ENCODE results near the gene NUP188. TPM values are rescaled to one million over a fixed set of nuclear protein-coding genes. Genes with fewer than 3 reads are reported as not detected.

Gene NUP188
- polyA plus RNA-seq (2013, experiment 1 of 2) = 59.2 TPM
- 52.2 TPM for polyA plus RNA-seq (2013, experiment 2 of 2)

GRCh38 chr9:128947527-128948301 is at the start of gene NUP188, which contains the start of gene DOLK:
TSS of gene NUP188 (plus strand) at chr9:128947699. CDS start at chr9:128947720, 21 bp downstream.
TSS of gene DOLK (minus strand) at chr9:128947603. CDS start at chr9:128947303, 300 bp downstream.
- no peaks in the 10 kb centered on the region for H3K9me3 ChIP-seq (ENCODE audit: insufficient read depth, low read depth, low read length)
- H3K4me3 ChIP-seq (ENCODE audit: low read length) = peak within 1 kb of the TSS; percentile 79
- WGBS = under 1% methylated on average over 86 of the region's 86 CpGs
- no peaks in the 10 kb centered on the region for H3K27me3 ChIP-seq (ENCODE audit: insufficient read depth, low read length)
- H3K36me3 ChIP-seq (ENCODE audit: insufficient read depth, low read length) = peaks cover 43% of the 10 kb centered on the region
- H3K27ac ChIP-seq (ENCODE audit: low read depth, low read length) = peak within 1 kb of the TSS; percentile 83
- H3K4me1 ChIP-seq (ENCODE audit: insufficient read depth, low read length) = no peaks in the 10 kb centered on the region
- peak within 1 kb of the TSS; percentile 95 for H3K9ac ChIP-seq (ENCODE audit: low read depth, low read length)

GRCh38 chr9:128898382-128898781 is 49.1 kb upstream of the NUP188 start:
- Histone ChIP-seq H3K27me3 (ENCODE audit: insufficient read depth, low read length) (no peaks in the 10 kb centered on the region), H3K36me3 (ENCODE audit: insufficient read depth, low read length) (peaks cover 57% of the 10 kb centered on the region), H3K9me3 (ENCODE audit: insufficient read depth, low read depth, low read length) (no peaks in the 10 kb centered on the region), H3K27ac (ENCODE audit: low read depth, low read length) (no peak overlapping the region), H3K9ac (ENCODE audit: low read depth, low read length) (peak overlapping the region; percentile 16; the same call in 1 of the 2 replicates), H3K4me3 (ENCODE audit: low read length) (no peak overlapping the region), H3K4me1 (ENCODE audit: insufficient read depth, low read length) (peaks cover 14% of the 10 kb centered on the region)
- 95% methylated on average over 5 of the region's 5 CpGs for WGBS

DNA sequence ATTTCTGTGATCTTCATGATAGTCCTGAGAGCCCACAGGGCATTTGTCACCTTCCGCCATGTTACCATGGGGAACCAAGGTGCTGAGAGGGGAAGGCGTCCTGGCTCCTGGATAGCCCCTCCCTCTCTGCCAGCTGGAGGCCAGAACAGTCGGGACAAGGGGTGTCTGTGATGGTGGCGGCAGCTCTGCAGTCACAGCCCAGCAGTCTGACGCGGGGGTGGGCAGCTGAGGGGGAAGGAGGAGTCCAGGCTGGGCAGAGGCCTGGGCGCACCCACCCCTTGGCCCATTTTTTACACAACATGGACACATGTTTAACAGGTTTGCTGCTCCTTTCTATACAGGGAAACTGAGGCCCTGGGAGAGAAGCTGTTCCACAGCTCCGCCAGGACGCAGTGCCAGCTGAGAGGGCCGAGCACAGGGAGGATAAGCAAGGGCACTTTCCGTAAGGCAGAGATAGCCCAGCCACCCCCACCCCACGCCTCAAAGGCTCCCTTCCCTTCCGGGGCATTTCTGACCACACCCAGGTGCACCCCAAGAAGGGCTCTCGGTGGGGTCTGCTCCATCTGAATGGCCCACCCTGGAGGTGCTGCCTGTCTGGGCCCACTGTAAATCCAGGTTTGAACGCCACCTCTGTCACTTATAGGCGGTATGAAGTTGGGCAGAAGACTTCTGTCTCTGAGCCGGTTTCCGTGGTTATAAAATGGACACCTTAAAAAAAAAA is 48.5 kb upstream of the NUP188 start:
- Histone ChIP-seq H3K27ac (ENCODE audit: low read depth, low read length) (no peak overlapping the region), H3K9ac (ENCODE audit: low read depth, low read length) (no peak overlapping the region), H3K36me3 (ENCODE audit: insufficient read depth, low read length) (peaks cover 52% of the 10 kb centered on the region), H3K4me1 (ENCODE audit: insufficient read depth, low read length) (peaks cover 14% of the 10 kb centered on the region), H3K27me3 (ENCODE audit: insufficient read depth, low read length) (no peaks in the 10 kb centered on the region), H3K9me3 (ENCODE audit: insufficient read depth, low read depth, low read length) (no peaks in the 10 kb centered on the region), H3K4me3 (ENCODE audit: low read length) (no peak overlapping the region)
- WGBS = 96% methylated on average over 18 of the region's 18 CpGs

DNA sequence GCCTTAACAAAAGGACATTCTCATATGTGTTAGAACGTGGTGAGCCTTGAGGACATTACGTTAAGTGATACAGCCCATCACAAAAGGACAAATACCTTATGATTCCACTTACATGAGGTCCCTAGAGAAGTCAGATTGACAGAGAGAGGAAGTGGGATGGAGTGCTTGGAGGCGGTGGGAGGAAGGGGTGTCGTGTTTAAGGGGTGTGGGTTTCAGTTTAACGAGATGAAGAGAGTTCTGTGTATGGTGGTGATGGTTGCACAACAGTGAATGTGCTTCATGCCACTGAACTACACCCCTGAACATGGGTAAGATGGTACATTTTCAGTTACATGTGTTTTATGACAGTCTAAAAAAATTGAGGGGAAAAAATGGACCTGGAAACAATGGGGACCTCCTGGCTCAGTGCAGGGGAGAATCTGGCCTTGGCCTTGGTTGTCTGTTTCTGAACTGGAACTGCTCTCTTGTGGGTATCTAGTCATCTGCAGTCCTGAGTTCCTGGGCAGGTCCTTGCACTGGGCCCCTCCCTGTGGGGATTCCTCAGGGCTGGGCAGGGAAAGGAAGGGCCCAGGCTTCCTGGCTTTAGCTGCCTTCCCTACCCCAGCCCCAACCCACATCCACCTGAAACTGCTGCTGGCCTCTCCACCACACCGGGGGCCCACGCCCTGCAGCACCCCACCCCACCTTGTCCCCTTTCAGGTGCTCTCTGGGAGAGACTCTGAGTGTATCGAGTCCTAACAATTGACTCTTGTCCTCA is 47.8 kb upstream of the NUP188 start:
- peaks cover 50% of the 10 kb centered on the region for H3K36me3 ChIP-seq (ENCODE audit: insufficient read depth, low read length)
- 95% methylated on average over 8 of the region's 8 CpGs for WGBS
- H3K4me3 ChIP-seq (ENCODE audit: low read length) = no peak overlapping the region
- H3K9me3 ChIP-seq (ENCODE audit: insufficient read depth, low read depth, low read length) = no peaks in the 10 kb centered on the region
- H3K27ac ChIP-seq (ENCODE audit: low read depth, low read length) = no peak overlapping the region
- no peaks in the 10 kb centered on the region for H3K27me3 ChIP-seq (ENCODE audit: insufficient read depth, low read length)
- H3K4me1 ChIP-seq (ENCODE audit: insufficient read depth, low read length) = peaks cover 13% of the 10 kb centered on the region
- H3K9ac ChIP-seq (ENCODE audit: low read depth, low read length) = no peak overlapping the region

- Histone ChIP-seq H3K9ac (ENCODE audit: low read depth, low read length) (no peak overlapping the region), H3K36me3 (ENCODE audit: insufficient read depth, low read length) (peaks cover 34% of the 10 kb centered on the region), H3K4me1 (ENCODE audit: insufficient read depth, low read length) (no peaks in the 10 kb centered on the region), H3K4me3 (ENCODE audit: low read length) (no peak overlapping the region), H3K9me3 (ENCODE audit: insufficient read depth, low read depth, low read length) (no peaks in the 10 kb centered on the region), H3K27ac (ENCODE audit: low read depth, low read length) (no peak overlapping the region), H3K27me3 (ENCODE audit: insufficient read depth, low read length) (no peaks in the 10 kb centered on the region)
- 96% methylated on average over 7 of the region's 7 CpGs for WGBS
These were observed 46.1 kb upstream of the NUP188 start for GRCh38 chr9:128901379-128901778.

GRCh38 chr9:128901822-128902221 is 45.7 kb upstream of the NUP188 start:
- no peak overlapping the region for H3K27ac ChIP-seq (ENCODE audit: low read depth, low read length)
- no peaks in the 10 kb centered on the region for H3K9me3 ChIP-seq (ENCODE audit: insufficient read depth, low read depth, low read length)
- peaks cover 34% of the 10 kb centered on the region for H3K36me3 ChIP-seq (ENCODE audit: insufficient read depth, low read length)
- no peaks in the 10 kb centered on the region for H3K27me3 ChIP-seq (ENCODE audit: insufficient read depth, low read length)
- no peak overlapping the region for H3K9ac ChIP-seq (ENCODE audit: low read depth, low read length)
- no peaks in the 10 kb centered on the region for H3K4me1 ChIP-seq (ENCODE audit: insufficient read depth, low read length)
- H3K4me3 ChIP-seq (ENCODE audit: low read length) = no peak overlapping the region
- WGBS = 90% methylated on average over 5 of the region's 5 CpGs

- 96% methylated on average over 23 of the region's 23 CpGs for WGBS
- Histone ChIP-seq H3K4me1 (ENCODE audit: insufficient read depth, low read length) (no peaks in the 10 kb centered on the region), H3K27ac (ENCODE audit: low read depth, low read length) (no peak overlapping the region), H3K9ac (ENCODE audit: low read depth, low read length) (no peak overlapping the region), H3K9me3 (ENCODE audit: insufficient read depth, low read depth, low read length) (no peaks in the 10 kb centered on the region), H3K36me3 (ENCODE audit: insufficient read depth, low read length) (peaks cover 35% of the 10 kb centered on the region), H3K27me3 (ENCODE audit: insufficient read depth, low read length) (no peaks in the 10 kb centered on the region), H3K4me3 (ENCODE audit: low read length) (no peak overlapping the region)
These were observed 45.0 kb upstream of the NUP188 start for GRCh38 chr9:128902351-128903078.

DNA sequence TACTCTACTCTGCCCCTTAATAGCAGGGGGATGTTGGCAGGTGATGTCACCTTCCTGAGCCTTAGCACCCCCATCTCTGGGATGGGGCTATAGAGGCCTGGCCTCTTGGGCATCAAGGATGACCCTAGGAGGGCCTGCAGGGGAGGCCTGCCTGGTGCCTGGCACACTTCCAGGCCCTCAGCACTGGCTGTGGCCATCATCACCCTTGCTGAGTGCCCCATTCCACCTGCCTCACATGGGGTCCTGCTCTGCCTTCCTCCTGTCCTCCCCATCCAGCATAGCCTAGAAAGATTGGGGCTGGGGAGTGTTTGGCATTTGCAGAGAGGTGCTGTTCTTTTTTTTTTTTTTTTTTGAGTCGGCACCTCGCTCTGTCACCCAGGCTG is 44.4 kb upstream of the NUP188 start:
- Histone ChIP-seq H3K4me1 (ENCODE audit: insufficient read depth, low read length) (no peaks in the 10 kb centered on the region), H3K4me3 (ENCODE audit: low read length) (no peak overlapping the region), H3K9me3 (ENCODE audit: insufficient read depth, low read depth, low read length) (no peaks in the 10 kb centered on the region), H3K36me3 (ENCODE audit: insufficient read depth, low read length) (peaks cover 35% of the 10 kb centered on the region), H3K9ac (ENCODE audit: low read depth, low read length) (no peak overlapping the region), H3K27ac (ENCODE audit: low read depth, low read length) (no peak overlapping the region), H3K27me3 (ENCODE audit: insufficient read depth, low read length) (no peaks in the 10 kb centered on the region)
- 96% methylated on average over 2 of the region's 2 CpGs for WGBS

- WGBS = 97% methylated on average over 10 of the region's 10 CpGs
- Histone ChIP-seq H3K36me3 (ENCODE audit: insufficient read depth, low read length) (peaks cover 35% of the 10 kb centered on the region), H3K9ac (ENCODE audit: low read depth, low read length) (no peak overlapping the region), H3K4me1 (ENCODE audit: insufficient read depth, low read length) (no peaks in the 10 kb centered on the region), H3K27ac (ENCODE audit: low read depth, low read length) (no peak overlapping the region), H3K9me3 (ENCODE audit: insufficient read depth, low read depth, low read length) (no peaks in the 10 kb centered on the region), H3K27me3 (ENCODE audit: insufficient read depth, low read length) (no peaks in the 10 kb centered on the region), H3K4me3 (ENCODE audit: low read length) (no peak overlapping the region)
These were observed 43.5 kb upstream of the NUP188 start for GRCh38 chr9:128903871-128904620.

DNA sequence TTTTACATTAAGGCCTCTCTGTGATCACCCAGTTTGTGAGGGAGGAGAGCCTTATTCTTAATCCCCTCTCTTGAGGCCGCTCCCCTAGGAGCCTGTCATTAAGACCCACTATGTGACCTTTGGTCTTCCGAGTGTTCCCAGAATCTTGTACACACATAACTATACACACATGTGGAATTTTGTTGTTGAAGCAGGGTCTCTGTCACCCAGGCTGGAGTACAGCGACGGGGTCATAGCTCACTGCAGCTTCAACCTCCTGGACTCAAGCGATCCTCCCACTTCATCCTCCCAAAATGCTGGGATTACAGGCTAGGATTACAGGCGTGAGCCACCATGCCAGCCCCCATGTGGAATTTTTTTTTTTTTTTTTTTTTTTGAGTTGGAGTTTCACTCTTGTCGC is 41.5 kb upstream of the NUP188 start:
- WGBS = 84% methylated on average over 6 of the region's 7 CpGs

More for the DNA sequence above, 41.5 kb upstream of the NUP188 start:
- Histone ChIP-seq H3K4me3 (ENCODE audit: low read length) (no peak overlapping the region), H3K27ac (ENCODE audit: low read depth, low read length) (no peak overlapping the region), H3K36me3 (ENCODE audit: insufficient read depth, low read length) (peaks cover 51% of the 10 kb centered on the region), H3K9ac (ENCODE audit: low read depth, low read length) (no peak overlapping the region), H3K9me3 (ENCODE audit: insufficient read depth, low read depth, low read length) (no peaks in the 10 kb centered on the region), H3K27me3 (ENCODE audit: insufficient read depth, low read length) (no peaks in the 10 kb centered on the region), H3K4me1 (ENCODE audit: insufficient read depth, low read length) (peaks cover 4% of the 10 kb centered on the region)
